ENCODE results near the gene TMEM200A.

- TF ChIP-seq CTCF (conservative IDR thresholded peaks at IDR 0.05) (no peak), ZFX (IDR thresholded peaks at IDR 0.05) (no peak)
Observed at GRCh38 chr6:130390890-130391289, 25.1 kb downstream of the TMEM200A start.
